Measurements from ENCODE around the gene ZMYND12.
"Not testable (repeated sequence)": the region's sequence is repeated elsewhere in the genome, so short reads cannot be mapped to it uniquely, and the experiment has no call there.

Gene ZMYND12, protein sequence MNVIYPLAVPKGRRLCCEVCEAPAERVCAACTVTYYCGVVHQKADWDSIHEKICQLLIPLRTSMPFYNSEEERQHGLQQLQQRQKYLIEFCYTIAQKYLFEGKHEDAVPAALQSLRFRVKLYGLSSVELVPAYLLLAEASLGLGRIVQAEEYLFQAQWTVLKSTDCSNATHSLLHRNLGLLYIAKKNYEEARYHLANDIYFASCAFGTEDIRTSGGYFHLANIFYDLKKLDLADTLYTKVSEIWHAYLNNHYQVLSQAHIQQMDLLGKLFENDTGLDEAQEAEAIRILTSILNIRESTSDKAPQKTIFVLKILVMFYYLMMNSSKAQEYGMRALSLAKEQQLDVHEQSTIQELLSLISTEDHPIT

DNA sequence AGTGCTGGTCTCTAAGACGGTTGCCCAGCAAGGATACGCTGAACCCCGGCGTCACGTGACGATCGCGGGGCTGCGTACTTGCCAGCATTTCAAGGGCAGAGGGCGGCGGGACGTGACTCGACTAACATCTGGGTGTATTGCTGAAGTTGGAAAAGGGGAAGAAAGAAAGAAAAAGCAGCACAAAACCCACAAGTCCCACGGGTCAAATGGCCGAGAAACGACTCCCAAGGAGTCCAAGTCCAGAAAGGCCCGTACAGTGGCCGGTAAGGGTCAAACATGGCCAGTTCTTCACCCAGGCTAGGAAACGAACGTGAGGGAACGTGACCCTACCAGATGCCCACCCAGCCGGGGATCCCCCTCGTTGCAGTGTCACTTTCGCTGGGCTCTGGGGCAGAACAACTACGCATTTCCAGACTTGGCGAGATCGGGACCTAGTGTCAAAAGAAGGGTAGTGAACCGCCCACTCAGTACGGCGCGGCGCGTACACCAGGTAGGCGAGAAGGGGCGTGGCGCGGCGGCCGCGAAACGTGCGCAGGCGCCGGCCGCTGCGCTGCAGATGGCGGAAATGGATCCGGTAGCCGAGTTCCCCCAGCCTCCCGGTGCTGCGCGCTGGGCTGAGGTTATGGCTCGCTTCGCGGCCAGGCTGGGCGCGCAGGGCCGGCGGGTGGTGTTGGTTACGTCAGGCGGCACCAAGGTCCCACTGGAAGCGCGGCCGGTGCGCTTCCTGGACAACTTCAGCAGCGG, at the start of gene ZMYND12, which contains the start of gene PPCS:
Gene ZMYND12, minus strand, starts transcription at position 13 of the 744 bp plus-strand sequence. CDS start 25 bp downstream, outside the sequence.
Gene PPCS, plus strand, starts transcription at position 534 of the 744 bp plus-strand sequence. Its CDS starts 23 bp downstream, at position 557.
- DNase-seq = peak; percentile 91

GRCh38 chr1:42504535-42505128, 48.8 kb upstream of the ZMYND12 start:
- no peak for DNase-seq

DNA sequence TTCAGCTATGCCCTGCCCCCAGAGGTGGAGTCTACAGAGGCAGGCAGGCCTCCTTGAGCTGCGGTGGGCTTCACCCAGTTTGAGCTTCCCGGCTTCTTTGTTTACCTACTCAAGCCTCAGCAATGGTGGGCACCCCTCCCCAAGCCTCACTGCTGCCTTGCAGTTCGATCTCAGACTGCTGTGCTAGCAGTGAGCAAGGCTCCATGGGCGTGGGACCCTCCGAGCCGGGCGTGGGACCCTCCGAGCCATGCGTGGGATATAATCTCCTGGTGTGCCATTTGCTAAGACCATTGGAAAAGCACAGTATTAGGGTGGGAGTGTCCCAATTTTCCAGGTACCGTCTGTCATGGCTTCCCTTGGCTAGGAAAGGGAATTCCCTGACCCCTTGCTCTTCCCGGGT, 46.2 kb upstream of the ZMYND12 start:
- DNase-seq = not testable (repeated sequence)

DNA sequence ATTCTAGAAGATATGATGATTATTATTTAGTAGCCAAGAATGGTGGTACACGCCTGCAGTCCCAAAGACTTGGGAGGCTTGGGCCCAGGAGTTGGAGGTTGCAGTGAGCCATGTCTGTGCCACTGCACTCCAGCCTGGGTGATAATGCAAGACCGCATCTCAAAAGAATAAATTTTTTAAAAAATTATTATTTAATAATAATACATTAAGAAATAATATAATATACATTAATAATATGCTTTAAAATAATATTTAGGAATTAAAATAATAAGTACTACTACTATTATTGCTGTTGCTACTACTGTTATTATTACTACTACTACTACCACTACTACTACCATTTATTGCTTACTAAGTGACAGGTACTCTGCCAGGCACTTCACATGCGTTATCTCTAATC, 34.4 kb upstream of the ZMYND12 start:
- no peak for DNase-seq

DNA sequence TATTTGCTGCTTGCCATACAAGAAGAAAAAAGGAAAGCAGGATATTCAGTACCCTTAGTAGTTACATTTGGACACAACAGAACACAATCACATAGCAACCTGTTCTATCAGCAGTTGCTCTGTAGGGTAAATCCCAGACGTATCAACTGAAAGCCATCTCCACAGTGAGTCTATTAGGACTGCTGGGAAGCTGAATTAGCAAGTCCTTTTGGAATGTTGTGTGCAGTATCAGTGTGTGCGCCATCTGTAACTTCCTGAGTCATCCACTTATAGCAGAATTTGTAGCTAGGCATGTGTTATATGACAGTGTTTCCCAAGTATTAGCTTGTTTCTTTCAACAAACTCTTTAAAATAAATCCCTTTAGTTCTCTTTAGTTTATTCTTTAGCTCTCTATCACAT, 28.6 kb upstream of the ZMYND12 start:
- peak; percentile 57 for DNase-seq

DNA sequence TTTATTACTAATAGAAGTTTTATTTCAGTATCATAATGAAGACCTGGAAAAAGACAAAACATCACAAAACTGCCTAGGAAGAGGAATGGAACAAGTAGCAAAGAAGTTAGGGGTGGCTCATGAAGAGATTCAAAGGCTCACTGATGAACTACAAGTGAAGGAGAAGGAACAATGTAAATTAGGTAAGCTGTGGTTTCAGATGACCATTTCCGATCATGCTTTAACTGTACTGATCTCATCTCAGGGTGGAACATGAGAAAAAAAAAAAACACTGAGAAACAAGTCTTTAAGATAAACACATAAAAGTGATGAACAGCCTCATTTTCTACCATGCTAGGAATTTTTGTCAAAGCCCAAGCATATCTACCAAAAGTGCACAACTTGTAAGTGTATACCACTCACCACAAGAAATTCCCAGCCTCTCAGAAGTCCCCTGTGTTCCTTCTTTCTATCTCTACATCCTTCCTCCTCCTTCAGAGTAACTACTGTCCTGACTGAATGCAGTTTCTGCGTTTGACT, 26.9 kb upstream of the ZMYND12 start:
- DNase-seq = no peak

- DNase-seq = no peak
These were observed 25.1 kb upstream of the ZMYND12 start for GRCh38 chr1:42480921-42481320.

DNA sequence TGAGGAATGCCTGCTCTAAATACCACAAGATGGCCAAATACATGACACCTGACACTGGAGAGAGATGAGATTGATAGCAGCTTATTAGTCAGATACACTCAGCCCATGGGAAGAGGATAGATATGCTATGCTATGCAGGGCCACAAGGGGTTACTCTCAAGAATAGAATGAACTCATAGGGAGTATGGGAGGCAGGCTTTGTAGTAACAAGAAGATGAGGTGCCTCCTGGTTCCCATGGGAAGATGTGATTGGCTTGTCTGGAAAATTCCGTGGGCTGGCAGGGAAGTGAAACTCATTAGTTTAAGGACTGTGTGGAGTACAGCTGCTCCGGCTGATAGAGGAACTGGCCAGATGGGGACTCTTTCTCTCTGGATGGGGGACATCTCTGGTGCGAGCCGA, 23.8 kb upstream of the ZMYND12 start:
- DNase-seq = peak; percentile 96

- DNase-seq = no peak
These were observed 22.0 kb upstream of the ZMYND12 start for GRCh38 chr1:42477775-42478174.

DNA sequence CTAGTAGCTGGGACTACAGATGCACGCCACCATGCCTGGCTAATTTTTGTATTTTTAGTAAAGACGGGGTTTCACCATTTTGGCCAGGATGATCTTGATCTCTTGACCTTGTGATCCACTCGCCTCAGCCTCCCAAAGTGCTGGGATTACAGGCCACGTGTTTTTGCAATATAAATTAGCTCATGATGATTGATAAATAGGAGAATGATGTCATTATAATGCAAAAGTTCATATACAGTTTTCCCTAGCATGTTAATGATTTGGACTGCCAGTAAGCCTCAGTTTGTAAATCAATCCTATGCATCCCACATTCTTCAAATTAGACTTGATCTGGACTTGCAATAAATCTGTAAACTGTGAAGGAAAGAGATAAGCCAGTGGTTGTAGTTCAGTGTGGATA, 21.5 kb upstream of the ZMYND12 start:
- DNase-seq = not testable (repeated sequence)

GRCh38 chr1:42476605-42477004, 20.8 kb upstream of the ZMYND12 start:
- DNase-seq = no peak

GRCh38 chr1:42469727-42470126, 13.9 kb upstream of the ZMYND12 start:
- DNase-seq = no peak

DNA sequence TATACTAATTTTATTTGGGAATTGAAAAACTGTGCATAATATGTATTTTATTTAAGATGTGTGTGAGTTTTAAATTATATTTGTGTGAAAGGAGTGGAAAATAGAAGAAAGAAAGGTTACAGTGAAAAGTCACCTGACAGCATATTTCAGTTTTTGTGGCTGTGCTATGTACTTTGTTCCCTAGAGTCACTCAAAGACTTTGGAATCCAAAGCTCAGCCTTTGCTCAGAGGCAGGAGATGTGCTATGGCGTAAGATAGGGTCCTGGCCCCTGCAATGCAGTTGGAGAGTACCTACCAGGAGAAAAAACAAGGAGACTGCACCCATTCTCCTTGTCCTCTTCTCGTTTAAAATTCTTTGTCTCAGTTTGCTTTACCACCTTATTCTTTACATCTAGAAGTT, 10.2 kb upstream of the ZMYND12 start:
- no peak for DNase-seq

GRCh38 chr1:42463921-42464320, 8.1 kb upstream of the ZMYND12 start:
- no peak for DNase-seq

DNA sequence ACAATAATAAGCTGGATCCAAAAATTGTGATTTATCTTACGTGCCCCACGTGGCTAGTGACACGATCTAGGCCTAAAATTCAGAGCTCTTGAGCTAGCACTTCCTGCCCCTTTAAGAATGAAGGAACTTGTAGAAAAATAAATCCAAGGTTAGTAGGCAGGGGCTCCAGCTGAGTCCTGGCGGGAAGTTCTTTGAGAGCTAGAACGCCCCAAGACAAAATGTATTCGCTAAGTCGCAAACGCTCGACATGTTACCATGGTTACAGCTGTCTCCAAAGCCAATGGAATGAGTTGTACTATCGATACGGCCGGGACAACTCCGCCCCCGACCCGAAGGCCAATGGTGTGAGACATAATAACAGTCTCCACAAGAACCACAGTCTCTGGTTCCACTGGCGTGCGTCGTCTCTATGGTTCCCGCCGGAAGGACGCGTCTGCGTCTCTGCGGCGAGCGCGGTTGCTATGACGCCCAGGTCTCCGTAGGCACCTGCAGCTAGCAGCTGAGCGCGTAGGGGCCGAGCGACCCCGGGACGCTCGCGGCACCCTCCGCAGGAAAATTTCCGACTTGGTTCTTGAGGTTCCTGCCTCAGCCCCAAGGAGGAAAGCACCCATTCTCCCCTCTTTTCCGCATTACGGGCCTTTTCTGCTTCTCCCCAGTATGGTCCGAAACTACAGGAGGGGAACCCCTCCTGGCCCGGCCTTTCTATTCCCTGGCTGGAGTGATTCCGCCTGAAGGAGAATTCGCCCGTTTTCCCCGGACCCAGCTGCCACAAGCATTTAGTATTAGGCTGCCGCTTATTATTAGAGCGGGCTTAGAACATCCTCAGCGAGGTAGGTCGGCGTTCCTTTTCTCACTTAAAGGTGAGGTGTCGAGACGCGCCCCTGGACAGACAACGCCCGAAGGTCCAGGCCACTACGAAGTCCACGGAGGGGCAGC, 7.3 kb upstream of the ZMYND12 start, which contains the start of gene CCDC30:
Gene CCDC30, plus strand, starts transcription at position 459 of the 936 bp plus-strand sequence. CDS start 17,266 bp downstream, outside the sequence.
- DNase-seq = peak; percentile 98

GRCh38 chr1:42461196-42461595, 5.4 kb upstream of the ZMYND12 start:
- no peak for DNase-seq

DNA sequence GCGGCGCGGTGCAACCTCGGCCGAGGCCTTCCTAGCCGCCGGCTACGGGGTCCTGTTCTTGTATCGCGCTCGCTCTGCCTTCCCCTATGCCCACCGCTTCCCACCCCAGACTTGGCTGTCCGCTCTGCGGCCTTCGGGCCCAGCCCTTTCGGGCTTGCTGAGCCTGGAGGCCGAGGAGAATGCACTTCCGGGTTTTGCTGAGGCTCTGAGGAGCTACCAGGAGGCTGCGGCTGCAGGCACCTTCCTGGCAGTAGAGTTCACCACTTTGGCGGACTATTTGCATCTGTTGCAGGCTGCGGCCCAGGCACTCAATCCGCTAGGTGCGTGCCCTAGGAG, 900 bp upstream of the ZMYND12 start:
- DNase-seq = peak; percentile 70

- DNase-seq = no peak
These were observed 1.4 kb downstream of the ZMYND12 start for GRCh38 chr1:42454403-42454802.

DNA sequence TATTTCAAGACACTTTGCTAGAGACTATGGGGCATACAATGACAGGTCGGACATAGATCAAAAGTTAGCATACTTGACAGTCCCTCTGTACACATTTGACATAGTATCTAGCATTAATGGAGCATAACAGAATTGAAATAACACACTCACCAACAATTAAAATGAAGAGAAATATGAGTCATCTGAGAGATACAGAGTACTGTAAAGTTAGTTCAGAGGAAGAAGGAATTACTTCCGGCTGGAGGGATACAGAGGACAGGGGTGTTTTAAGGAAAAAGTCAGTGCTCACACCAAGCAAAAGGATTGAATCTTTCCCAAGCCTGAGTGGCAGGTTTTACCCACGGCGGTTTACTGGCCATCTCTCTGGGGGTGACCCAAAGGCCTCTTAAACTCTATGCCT, 2.4 kb downstream of the ZMYND12 start:
- DNase-seq = no peak

GRCh38 chr1:42450061-42450460, 5.8 kb downstream of the ZMYND12 start:
- no peak for DNase-seq

DNA sequence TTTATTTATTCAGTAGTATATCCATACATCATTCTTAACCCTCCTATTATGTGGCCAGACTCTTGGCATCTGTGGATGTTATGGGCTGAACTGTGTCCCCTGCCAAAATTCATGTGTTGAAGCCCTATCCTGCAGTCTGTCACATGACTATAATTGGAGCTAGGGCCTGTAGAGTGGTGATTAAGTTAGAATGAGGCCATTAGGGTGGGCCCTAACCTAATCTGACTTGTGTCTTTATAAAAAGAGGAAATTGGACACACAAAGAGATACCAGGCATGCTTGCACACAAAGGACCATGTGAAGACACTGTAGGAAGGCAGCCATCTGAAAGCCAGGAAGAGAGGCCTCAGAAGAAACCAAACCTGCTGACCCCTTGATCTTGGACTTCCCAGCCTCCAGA, 6.6 kb downstream of the ZMYND12 start:
- DNase-seq = no peak

GRCh38 chr1:42442662-42443061, 13.2 kb downstream of the ZMYND12 start:
- no peak for DNase-seq
